ENCODE results near the gene RAMP3.
"Not testable (repeated sequence)": the region's sequence is repeated elsewhere in the genome, so short reads cannot be mapped to it uniquely, and the experiment has no call there.

GRCh38 chr7:45206266-45206665, 48.7 kb downstream of the RAMP3 start:
- not testable (repeated sequence) for TF ChIP-seq POLR2A, CTCF, POLR2AphosphoS5 (IDR thresholded peaks at IDR 0.05)

Data from gastroesophageal sphincter (tissue), 3 donors.